Stimulated activated CD8-positive, alpha-beta memory T cell treated with anti-CD3 and anti-CD28 coated beads, Interleukin-2, amount 100 ng/mL, for 48 hours (primary cell): Measurements from ENCODE around the gene SYT8.

Experiments used
- DNase-seq, 2 donors: peaks; one replicate each; pipeline ENCODE4 v3.0.0-alpha.2; 2020; ENCODE audit warnings: low read depth in 2 of 2

The SYT8 gene

DNA sequence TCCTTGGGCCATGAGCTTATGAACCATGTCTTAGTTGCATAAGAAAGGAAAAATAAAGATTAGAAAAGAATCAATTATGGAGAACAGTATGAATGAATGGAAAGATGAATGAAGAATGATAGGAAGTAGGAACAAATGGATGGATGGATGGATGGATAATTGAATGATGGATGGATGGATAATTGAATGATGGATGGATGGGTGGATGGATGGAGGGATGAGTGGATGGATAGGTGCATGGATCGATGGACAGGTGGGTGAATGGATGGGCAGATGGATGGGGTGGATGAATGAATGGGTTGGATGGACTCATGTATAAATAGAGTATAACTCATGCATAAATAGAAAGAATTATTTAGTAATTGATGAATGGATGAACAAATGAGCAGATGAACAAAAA lies 25.3 kb downstream of the SYT8 start:
- no peak for DNase-seq

DNA sequence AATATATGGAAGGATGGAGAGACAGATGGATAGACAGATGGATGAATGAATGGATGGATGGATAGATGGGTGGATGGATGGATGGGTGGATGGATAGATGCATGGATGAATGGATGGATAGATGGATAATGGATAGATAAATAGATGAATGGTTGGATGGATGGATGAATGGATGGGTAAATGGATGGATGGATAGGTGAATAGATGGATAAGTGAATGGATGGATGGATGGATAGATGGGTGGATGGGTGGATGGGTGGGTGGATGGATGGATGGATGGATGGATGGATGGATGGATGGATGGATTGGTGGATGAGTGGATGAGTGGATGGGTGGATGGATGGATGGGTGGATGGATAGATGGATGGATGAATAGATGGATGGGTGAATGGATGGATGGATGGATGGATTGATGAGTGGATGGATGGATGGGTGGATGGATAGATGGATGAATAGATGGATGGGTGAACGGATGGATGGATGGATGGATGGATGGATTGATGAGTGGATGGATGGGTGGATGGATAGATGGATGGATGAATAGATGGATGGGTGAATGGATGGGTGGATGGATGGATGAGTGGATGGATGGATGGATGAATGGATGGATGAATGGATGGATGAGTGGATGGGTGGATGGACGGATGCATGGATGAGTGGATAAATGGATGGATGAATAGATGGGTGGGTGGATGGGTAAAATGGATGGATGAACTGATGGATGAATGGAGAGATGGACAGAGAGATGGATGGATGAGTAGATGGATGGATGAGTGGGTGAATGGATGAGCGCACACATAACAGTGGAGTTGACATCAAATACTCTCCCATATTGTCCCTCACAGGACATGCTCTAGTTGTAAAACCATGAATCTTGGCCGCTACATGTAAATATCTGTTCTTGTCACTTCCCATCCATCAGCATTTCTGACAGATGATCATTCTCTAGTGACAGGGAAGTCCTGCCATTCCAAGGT lies 26.9 kb downstream of the SYT8 start:
- DNase-seq, result no peak

DNA sequence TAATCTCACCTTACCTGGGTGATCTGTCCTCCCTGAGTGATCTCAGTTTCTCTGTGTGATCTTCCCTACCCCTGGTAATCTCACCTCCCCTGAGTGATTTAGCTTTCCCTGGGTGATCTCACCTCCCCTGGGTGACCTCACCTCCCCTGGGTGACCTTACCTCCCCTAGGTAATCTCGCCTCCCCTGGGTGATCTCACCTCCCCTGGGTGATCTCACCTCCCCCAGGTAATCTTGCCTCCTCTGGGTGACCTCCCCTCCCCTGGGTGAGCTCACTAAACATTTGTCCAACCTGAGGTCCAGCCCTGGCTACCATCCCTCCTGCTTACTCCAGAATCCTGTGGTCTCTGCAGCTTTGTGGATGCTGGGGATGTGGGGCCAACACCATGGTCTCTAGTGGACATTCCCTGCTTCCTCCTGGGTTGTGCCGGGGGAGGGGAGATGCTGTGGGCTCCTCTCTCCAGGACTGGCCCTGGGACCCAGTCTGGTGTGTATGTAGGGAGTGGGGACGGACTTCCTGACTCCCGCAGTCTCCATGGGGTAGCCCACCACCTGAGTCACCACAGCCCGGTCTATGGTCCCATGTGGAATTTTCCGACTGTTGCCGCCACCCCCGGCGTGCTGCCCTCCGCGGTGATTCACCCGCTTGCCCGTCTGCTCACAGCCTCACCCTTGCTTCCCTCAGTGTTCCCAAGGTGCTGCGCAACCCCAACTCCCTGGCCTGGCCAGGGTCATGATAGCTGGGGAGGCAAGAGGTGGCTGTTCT lies 28.0 kb downstream of the SYT8 start:
- DNase-seq, result no peak

DNA sequence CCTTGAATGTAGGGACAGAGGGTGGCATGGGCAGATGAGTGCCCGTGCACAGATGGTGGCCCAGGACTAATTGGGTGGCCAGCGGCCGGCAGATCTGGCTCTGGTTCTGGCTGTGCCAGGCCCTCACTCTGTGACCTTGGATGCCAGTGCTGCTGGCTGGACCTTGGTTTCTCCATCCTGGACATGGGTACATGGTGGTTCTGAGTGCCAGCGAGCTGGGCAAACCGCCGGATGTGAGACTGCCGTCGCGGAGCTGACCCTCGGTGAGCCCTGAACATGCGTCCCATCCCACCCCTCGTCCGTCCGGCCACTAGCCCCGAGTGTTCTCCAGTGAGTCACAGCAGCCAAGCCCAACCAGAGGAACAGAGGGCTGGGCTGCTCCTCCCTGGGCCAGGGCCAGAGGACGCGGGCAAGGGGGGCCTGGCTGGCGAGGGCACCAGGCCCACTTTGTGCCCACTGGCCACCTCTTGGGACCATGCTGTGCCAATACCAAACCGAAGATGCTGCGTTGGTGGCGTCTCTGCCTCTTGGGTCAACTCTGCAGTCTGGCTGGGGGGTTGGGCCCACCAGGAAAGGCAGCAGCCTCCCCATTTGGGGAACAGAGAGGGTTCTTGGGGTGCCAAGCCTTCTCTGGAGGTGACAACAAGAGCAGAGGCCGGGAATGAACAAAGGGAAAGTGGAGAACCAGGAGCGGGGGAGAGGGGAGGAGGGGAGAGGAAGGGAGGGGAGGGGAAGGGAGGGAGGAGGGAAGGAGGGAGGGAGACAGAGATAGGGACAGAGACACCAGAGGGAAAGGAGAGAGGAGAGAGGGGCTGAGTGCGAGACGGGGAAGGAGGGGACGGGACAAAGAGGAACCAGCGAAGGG lies 28.8 kb downstream of the SYT8 start:
- DNase-seq, result no peak

DNA sequence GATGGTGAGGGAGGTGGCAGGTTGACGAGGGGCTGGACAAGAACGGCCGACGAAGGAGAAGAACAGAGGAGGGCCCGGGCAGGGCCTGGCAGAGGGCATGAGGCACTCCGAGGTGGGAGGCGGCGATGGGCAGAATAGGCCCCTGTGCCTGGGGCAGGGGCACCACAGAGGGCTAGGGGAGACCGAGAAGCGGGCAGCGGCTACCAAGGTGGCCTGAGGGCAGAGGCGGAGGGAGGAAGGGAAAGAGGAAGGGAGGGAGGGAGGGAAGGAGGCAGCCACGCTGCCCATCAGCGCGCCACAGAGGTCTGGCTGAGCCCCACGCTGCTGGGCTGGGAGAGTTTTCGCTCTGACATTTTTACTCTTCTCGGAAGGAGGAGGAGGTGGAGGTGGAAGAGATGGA lies 29.4 kb downstream of the SYT8 start:
- no peak for DNase-seq

DNA sequence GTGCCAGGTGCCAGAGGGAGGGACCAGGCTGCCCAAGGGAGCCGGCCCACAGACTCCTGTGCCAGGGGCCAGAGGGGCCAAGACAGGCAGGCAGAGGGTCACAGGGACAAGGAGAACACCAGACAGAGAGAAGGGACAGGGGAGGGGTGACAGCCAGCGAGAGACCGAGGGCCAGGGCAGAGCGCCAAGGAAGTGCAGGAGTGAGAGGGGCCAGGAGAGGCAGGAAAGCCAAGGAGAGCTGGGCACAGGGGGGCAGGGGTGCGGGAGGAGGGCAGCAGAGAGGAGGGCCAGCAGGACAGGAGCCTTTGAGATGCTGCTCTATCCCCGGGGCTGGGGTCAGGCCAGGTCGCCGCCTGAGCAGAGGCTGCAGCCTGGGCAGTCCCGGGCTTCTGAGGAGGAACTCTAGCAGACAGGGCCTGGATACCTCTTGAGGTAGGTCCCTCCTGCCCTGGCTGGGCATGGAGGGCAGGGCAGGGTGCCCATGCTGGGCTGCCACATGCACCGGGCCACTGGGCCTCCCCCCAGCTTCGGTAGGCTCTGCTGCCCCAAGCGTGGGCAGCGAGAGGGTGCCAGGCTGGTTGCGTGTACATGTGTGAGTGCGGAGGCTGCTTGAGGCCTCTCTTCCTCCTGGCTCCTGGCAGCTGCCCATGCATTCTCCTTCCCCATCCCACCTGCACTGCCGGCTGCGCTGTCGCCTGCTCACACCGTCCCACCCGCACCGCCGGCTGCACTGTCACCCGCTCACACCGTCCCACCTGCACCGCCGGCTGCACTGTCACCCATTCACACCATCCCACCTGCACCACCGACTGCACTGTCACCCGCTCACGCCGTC lies 30.3 kb downstream of the SYT8 start:
- no peak for DNase-seq

DNA sequence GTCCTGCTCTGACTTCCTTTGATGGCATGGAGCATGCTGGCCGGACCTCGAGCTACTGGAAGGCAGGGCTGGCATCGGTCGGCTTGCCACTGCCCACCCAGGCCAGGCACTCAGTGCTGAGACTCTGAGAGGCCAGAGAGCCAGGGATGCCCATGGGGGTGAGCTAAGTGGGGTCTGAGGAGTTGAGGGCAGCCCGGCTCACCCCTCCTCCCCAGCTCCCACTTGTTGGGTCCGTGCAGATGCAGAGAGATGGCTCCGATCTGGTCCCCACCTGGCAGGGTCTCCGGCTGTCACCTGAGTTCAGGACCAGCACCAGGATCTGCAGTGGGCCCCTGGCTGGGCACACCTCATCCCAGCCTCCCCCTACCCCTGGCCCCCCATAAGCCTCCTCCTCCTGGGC lies 31.4 kb downstream of the SYT8 start:
- no peak for DNase-seq

DNA sequence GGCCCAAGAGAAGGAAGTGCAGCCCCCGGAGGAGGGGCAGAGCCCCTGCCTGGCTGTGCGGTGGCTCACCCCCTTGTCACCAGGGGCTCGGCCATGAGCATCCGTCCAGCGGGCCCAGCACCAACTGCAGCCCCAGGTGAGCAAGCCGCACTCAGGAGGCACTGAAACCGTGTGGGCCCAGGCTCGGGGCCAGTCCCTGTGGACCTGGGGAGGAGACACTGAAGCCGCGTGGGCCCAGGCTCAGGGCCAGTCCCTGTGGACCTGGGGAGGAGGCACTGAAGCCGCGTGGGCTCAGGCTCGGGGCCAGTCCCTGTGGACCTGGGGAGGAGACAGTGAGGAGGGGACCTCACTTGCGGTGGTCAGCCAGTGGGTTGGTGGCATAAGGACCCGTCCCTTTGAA lies 32.0 kb downstream of the SYT8 start:
- no peak for DNase-seq

DNA sequence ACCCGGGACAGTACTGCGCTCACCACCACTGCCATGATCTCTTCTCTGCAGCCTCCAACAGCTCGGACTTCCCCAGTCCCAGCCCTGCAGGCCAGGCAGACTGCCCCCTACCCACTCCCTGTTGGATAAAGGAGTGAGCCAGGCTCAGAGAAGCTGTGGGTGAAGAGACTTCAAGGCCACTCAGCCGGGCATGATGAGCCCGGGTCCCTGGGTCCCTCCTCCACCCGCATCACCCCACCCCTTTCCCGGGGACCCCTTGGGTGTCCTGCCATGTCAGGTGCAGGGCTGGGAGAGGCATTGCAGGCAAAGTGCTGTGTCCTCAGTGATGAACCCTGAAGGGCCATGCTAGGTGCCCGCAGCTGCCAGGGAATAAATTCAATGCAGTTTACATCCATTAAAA lies 32.6 kb downstream of the SYT8 start:
- DNase-seq, result no peak

DNA sequence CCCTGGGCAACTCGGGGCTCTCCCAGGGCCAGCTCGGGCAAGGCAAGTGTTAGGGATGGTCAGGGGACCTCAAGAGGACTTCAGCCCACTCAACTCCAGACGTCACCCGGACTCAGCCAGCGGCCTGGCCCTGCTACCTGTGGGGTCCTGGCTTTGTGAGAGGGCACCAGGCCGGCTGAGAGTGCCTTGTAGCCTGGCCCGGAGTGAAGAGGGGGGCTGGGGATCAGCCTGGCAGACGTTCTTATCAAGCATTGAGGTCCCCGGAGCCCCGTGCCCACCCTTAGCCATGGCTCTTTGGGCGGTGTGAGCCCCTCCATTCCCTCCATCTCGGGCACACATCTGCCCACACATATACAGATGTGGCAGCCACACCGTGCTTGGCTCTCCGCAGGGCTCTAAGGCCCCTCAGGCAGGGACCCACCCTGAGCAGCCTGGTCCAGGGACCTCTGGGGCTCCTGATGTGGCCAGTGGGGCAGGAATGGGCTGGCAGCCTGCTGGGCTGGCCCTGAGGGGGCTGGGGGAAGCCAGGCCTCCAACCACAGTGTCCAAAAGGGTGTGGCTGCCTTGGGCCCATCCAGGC lies 33.4 kb downstream of the SYT8 start:
- no peak for DNase-seq

DNA sequence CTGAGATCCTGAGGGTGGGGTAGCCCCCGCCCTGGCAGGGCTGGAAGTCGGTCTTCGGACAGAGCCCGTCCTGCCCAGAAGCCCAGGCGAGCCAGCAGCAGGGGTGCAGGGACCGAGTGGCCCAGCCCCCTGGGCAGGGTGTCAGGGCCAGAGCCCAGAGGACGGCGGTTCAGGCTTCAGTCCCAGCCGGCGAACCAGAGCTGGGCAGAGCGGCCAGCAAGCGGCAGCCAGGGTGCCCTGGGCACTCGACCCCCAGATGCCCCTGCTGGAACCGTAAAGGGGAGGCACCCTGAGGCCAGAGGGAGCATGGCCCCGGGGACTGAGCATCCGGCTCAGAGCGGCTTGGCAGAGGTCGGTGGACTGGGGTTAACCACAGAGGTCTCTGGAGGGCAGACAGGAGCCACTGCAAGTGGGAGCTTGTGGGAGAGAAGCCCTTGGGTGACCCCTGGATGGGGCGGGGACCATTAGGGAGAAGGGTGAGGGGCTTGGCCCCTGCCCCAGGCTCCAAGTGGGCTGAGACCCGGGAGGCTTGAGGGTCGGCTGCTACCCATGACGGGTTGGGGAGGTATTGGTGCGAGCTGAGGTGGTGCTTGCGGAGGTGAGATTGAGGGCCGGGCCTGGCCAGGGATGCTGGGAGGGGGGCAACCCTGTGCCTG lies 34.0 kb downstream of the SYT8 start:
- no peak for DNase-seq

DNA sequence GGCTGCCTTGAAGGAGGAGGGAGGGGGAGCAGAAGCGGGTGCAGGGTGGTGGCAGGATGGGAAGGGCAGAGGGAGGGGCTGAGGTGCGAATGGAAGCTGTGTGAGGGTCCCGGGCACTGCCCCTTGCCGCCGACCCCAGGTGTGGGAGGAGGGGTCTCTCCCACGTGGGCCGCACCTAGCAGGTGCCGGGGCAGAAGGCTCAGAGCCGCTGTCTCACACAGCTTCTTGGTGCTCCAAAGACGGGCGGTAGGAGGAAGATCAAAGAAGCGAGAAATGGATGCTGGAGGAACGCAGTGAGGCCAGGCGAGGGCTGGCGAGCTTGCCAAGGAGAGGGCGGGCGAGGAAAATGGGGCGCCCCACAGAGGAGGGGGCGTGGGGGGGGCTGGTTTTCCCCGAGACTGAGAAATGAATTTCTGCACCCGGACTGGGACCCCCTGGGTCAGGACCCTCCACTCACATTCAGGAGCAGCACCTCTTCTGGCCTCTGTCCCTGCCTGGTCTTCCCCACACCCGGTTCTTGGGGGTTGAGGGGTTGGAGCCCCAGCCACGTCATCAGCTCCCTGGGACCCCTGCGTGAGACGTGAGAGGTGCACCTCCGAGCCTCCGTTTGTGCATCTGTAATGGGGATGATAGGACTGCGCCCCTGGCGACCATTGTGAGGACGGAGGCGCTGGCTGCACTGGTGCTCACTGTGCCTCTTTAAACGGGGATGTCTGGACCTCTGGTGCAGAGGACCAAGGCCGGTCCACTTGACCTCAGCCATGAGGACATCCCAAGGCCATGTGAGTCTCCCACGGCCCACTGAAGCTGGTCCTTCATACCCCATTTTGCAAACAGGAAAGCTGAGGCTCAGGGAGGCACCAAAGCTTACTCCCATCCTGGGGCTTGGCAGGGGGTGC lies 34.9 kb downstream of the SYT8 start:
- DNase-seq, result no peak

DNA sequence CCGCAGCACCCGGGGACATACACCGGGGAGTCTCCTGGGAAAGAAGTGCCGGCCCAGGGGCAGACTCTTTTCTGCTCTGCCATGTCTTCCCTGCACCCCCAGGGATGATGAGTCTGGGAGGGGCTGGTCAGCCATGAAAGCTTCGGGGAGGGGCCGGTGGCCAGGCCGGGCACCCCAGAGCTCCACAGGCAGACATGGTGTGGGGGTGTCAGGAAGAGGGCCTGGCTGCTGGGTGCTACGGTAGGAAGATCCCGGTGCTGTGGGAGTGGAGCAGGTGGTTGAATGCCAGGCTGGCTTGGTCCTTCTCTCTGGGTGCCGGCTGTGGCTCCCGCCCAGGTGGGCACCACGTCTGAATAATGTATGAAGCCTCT lies 35.5 kb downstream of the SYT8 start:
- DNase-seq, result no peak

DNA sequence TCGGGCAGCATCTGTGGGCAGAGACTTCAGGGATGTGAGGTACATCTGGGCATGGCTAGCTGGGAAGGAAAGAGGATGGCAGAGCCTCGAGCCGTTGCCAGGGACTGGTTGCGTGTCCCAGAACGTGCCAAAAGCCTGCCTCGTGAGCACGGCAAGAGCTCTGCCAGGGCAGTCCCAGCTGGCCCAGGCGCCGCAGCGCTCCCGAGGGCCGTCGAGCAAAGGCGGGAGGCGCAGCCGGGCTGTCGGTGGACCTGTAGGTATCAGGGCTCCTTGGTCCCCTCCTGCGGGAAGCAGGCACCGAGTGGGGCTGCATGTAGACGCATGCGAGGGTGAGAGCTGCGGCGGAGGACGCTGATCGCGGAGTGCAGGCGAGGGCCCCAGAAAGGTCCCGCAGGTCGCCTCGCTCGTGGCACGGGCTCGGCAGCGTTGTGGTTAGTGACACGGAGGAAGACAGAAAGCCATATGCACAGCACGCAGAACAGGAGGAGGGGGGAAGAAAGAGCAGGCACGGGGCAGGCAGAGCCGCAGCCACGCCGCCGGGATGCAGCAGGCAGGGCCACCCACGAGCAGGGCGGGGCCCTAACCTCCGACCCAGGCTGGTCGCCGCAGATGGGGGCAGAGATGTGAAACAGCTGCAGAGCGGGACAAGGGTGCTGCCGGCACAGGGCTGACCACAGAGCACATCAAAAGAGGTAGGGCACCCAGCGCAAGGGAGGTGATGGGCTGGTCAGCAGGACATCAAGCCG lies 36.1 kb downstream of the SYT8 start:
- no peak for DNase-seq

DNA sequence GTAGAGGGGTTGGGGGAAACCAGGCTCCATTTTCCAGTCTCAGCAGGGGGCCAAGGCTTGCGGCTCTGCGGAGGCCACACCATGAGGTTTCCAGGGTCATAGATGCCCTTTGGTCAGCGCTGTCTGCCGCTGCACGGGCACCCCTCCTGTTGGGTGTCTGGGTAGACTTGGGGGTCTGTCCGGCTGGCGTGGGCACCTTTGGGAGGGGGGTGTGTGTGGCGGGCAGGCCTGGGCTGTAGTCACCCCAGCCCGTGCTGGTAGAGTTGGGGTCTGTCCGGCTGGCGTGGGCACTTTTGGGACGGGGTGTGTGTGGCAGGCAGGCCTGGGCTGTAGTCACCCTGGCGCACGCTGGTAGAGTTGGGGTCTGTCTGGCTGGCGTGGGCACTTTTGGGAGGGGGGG lies 36.7 kb downstream of the SYT8 start:
- no peak for DNase-seq

DNA sequence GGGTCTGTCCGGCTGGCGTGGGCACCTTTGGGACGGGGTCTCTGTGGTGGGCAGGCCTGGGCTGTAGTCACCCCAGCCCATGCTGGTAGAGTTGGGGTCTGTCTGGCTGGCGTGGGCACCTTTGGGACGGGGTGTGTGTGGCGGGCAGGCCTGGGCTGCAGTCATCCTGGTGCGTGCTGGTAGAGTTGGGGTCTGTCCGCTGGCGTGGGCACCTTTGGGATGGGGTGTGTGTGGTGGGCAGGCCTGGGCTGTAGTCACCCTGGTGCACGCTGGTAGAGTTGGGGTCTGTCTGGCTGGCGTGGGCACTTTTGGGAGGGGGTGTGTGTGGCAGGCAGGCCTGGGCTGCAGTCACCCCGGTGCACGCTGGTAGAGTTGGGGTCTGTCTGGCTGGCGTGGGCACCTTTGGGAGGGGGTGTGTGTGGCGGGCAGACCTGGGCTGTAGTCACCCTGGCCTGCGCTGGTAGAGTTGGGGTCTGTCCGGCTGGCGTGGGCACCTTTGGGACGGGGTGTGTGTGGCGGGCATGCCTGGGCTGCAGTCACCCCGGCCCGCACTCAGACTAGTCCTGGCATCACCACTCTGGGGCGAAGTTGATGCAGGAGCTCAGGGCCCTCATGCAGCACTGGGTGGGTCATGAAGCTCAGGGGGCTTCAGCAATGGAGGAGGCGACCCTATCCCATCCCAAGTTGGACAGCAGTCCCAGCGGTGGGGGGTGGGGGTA lies 37.6 kb downstream of the SYT8 start:
- DNase-seq, result no peak

DNA sequence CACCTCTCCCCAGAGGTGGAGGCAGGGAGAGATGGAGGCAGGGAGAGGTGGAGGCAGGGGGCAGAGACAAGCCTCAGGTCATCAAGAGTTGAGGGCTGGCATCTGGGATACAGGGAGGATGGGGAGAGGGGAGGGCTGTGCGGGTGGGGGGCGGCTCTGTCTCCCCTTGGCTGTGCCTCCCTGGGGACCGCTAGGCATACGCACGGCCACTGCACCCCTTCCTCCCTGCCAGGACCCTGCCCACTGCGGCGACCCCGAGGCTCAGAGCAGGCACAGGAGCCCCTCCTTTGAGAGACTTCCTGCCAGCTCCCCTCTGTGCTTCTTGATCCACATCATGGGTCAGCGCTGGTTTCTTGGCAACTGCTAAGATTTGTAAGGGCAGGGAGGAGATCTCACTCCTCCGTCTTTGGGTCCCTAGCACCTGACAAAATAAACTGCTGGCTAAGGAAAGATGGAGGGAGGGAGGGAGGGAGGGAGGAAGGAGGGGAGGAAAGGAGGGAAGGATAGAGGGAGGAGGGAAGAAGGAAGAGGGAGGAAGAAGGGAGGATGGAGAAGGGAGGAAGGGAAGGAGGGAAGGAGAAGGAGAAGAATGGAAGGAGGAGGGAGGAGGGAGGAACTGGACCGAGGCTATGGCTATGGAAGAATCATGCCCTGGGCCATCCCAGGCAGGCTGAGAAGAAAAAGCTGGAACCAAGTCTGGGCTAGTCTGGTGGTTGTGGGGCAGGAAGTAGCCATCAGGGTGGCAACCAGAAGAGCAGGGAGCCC lies 38.4 kb downstream of the SYT8 start:
- no peak for DNase-seq
